ENCODE data around the gene FGGY.

The FGGY gene

DNA sequence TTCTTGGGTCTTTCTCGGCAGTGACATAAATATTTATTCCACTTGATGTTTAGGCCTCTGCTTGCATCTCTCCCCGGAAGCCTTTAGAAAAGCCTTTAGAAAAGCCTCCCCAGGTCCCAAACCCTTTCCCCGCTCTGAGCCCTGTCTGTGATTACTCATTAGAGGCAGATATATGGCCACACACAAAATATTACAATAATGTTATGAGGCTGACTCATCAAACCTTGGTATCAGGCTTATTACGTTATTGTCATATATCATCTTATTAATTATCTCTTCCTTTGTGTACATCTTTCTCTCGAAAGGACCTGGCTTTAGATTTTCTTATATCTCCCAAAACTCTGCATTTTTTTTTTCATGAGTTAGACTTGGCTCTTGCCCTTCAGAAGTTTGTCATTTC, 69.5 kb downstream of the FGGY start:
- no peak for DNase-seq (ENCODE audit: extremely low read depth, insufficient read length)
- H3K36me3 ChIP-seq (ENCODE audit: control insufficient read depth, insufficient read depth, low read length), result no peaks in the 10 kb centered on the region
- no peak for TF ChIP-seq CTCF (IDR thresholded peaks at IDR 0.05; ENCODE audit: insufficient read depth, low read length, poor library complexity, severe bottlenecking)
- H3K4me3 ChIP-seq (replicated peaks; ENCODE audit: low read depth, low read length), result no peak overlapping the region
- H3K27me3 ChIP-seq (replicated peaks; ENCODE audit: control insufficient read depth, insufficient read depth, low read length), result no peaks in the 10 kb centered on the region

GRCh38 chr1:59367301-59368007, 70.6 kb downstream of the FGGY start:
- Histone ChIP-seq H3K36me3 (ENCODE audit: control insufficient read depth, insufficient read depth, low read length) (no peaks in the 10 kb centered on the region), H3K27me3 (replicated peaks; ENCODE audit: control insufficient read depth, insufficient read depth, low read length) (no peaks in the 10 kb centered on the region), H3K4me3 (replicated peaks; ENCODE audit: low read depth, low read length) (no peak overlapping the region)
- DNase-seq (ENCODE audit: extremely low read depth, insufficient read length), result no peak
- TF ChIP-seq CTCF (IDR thresholded peaks at IDR 0.05; ENCODE audit: insufficient read depth, low read length, poor library complexity, severe bottlenecking), result no peak

GRCh38 chr1:59368008-59368670, 71.2 kb downstream of the FGGY start:
- Histone ChIP-seq H3K4me3 (replicated peaks; ENCODE audit: low read depth, low read length) (no peak overlapping the region), H3K27me3 (replicated peaks; ENCODE audit: control insufficient read depth, insufficient read depth, low read length) (no peaks in the 10 kb centered on the region)
- DNase-seq (ENCODE audit: extremely low read depth, insufficient read length), result no peak

GRCh38 chr1:59375321-59376220, 78.7 kb downstream of the FGGY start:
- no peaks in the 10 kb centered on the region for H3K36me3 ChIP-seq (ENCODE audit: control insufficient read depth, insufficient read depth, low read length)
- no peak overlapping the region for H3K4me3 ChIP-seq (replicated peaks; ENCODE audit: low read depth, low read length)
- DNase-seq (ENCODE audit: extremely low read depth, insufficient read length), result no peak
- H3K27me3 ChIP-seq (replicated peaks; ENCODE audit: control insufficient read depth, insufficient read depth, low read length), result no peaks in the 10 kb centered on the region
- no peak for TF ChIP-seq CTCF (IDR thresholded peaks at IDR 0.05; ENCODE audit: insufficient read depth, low read length, poor library complexity, severe bottlenecking)

More at GRCh38 chr1:59368008-59368670, 71.2 kb downstream of the FGGY start:
- H3K36me3 ChIP-seq (ENCODE audit: control insufficient read depth, insufficient read depth, low read length), result no peaks in the 10 kb centered on the region
- TF ChIP-seq CTCF (IDR thresholded peaks at IDR 0.05; ENCODE audit: insufficient read depth, low read length, poor library complexity, severe bottlenecking), result no peak

GRCh38 chr1:59377350-59377904, 80.5 kb downstream of the FGGY start:
- no peak for DNase-seq (ENCODE audit: extremely low read depth, insufficient read length)
- H3K4me3 ChIP-seq (replicated peaks; ENCODE audit: low read depth, low read length), result no peak overlapping the region
- no peaks in the 10 kb centered on the region for H3K27me3 ChIP-seq (replicated peaks; ENCODE audit: control insufficient read depth, insufficient read depth, low read length)
- no peak for TF ChIP-seq CTCF (IDR thresholded peaks at IDR 0.05; ENCODE audit: insufficient read depth, low read length, poor library complexity, severe bottlenecking)
- H3K36me3 ChIP-seq (ENCODE audit: control insufficient read depth, insufficient read depth, low read length), result no peaks in the 10 kb centered on the region

Measured in GM06990 (cell line).